DMS114 treated with DMSO at 0.1 percent for 48 hours (cell line): ENCODE results near the gene XRCC3.

Experiments
- DNase-seq: peaks from one replicate; lab custom pipeline; 2025; ENCODE audit not compliant: unreplicated experiment; lab: John Stamatoyannopoulos, UW

XRCC3 gene

DNA sequence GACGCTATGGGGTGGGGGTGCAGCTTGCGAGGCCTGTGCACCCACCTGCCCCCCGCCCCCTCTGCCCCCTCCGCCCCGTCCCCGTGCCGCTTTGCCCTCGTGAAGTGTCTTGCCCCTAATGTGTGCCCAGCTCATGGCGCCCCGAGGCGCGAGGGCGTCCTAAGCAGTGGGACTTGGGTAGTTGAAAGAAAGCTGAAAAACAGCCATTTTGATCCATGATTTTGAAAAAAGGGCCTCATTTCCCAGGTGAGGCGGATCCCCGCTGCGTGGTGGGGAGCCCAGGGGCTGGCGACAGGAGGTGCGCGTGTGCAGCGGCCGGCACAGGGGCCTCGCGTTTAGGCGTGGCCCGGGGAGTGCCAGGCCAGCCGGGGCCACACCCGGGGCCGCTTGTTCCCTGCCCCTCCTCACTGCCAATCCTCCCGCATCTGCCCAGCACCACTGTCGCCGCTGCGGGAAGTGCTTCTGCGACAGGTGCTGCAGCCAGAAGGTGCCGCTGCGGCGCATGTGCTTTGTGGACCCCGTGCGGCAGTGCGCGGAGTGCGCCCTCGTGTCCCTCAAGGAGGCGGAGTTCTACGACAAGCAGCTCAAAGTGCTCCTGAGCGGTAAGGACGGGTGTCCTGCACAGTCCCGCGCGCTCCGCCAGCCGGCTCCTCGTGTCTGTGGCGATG, 12.2 kb upstream of the XRCC3 start:
- no peak for DNase-seq

DNA sequence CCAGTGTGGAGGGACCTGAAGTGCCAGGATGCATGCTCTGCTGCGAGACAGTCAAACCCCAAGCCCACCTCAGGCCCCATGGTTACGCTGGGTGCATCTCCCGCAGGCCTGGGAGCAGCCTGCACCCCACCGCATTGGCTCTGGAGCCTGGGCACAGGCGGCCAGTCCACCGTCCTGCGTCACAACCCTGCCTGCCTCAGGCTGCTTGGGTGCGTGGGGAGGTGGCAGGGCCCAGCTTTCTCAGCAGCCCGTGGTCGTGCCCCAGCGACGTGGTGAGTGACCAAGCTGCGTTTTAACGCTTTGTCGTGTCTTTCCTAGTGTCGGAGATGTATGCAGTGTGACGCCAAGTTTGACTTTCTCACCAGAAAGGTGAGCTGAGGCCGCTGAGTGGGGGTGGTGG, 11.2 kb upstream of the XRCC3 start:
- DNase-seq: no peak

DNA sequence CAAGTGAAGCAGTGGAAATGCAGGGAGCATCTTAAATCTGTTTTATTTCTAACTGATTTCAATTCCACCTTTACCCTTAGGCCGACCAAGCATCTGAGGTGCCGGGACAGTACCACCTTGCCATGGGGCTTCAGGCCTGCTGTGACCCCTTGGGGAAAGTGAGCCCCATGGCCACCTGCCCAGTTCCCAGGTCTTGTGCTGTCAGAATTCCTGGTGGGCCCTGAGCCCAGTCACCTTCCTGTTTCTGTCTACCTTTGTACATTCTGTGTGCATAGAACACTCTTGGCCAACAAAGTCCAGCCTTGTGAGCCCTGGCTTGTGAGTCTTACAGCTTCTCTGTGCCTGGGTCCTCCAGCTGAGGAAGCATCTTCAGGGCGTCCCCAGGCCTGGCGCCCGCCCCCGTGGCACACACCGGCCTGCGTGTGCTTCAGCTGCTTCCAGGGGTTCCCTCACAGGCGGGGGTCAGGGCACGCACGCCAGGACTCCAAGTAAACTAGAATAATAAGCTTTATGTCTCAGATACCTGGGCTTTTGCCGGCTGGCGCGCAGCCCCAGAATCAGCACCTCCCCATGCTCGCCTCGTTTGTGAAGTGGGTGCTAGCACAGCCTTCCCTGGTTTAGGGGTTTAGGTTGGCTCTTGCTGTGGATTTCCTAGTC, 10.6 kb upstream of the XRCC3 start:
- DNase-seq: no peak

- DNase-seq: no peak
These were observed 9.9 kb upstream of the XRCC3 start for GRCh38 chr14:103725001-103725682.

- no peak for DNase-seq
These were observed 8.9 kb upstream of the XRCC3 start for GRCh38 chr14:103724116-103724515.

DNA sequence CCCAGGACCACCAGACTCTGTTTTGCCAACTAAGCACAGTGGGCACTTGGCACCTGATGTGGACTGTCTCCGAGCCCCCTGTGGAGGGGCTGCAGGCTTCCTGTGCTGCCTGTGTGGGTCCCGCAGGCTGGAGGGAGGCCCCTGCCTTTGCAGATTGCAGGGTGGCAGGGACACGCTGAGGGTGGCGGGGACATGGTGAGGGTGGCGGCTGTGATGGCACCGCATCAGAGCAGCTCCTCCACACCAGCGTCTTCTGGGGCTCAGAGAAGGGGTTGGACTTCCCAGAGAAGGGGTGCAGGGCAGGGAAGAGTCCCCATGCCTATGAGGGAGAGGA, 8.5 kb upstream of the XRCC3 start:
- no peak for DNase-seq

DNA sequence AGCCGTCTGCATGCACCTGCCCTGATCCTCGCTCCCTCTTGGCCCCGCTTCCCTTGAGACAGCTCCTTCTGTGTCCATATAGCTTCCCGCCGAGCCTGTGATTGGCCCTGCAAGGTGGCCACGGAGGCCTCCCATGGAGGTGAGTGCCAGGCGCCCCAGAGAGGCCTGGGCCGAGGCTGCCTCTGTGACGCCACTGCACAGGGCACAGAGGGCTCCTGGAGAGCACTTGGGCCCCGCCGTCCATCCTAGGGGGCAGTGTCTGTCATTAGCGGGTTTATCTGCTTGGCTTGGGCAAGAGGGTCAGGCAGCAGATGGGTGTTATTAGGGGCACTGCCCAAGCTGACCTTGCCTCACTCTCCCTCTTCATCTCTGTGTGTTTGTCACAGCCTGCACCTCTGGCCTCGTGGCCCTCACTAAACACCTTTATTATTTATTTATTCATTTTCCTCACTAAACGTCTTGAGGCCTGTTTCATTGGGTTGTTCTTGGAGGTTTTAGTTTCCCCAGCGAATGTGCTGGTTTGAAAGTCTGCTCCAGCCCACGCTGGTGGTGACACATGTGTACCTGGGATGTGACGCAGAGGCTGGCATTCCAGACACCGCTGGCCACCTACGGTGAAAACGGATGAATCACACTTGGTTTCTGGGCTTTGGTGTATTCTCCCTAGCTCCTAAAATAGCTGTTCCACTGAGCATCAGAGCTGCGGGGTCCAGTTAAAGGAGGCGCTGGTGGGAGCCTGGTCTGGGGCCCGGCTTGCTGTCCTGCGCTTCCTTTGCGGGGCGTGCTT, 6.3 kb upstream of the XRCC3 start:
- no peak for DNase-seq

DNA sequence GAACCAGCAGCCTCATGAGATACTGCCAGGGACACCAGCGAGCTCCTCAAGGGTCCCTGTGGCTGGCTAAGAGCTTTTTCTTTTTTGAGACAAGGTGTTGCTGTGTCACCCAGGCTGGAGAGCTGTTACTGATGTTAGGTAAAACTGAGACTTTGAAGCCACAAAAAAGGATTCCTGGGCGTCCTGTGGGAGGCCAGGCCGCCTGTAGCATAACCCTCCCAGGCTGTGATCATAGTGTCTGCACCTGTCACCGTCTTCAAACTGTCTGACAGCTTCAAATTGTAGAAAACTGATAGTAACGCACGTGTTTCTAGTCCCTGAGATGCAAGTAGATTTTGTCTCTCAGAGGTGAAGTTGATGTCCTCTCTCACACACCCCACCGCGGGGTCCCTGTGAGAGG, 4.5 kb upstream of the XRCC3 start:
- DNase-seq: no peak

- DNase-seq: no peak
These were observed 3.3 kb upstream of the XRCC3 start for GRCh38 chr14:103718572-103718971.

- DNase-seq: no peak
These were observed 1.7 kb upstream of the XRCC3 start for GRCh38 chr14:103716899-103717411.

GRCh38 chr14:103716091-103716801, 995 bp upstream of the XRCC3 start:
- no peak for DNase-seq

GRCh38 chr14:103714063-103714724, 1.1 kb downstream of the XRCC3 start:
- DNase-seq: no peak

DNA sequence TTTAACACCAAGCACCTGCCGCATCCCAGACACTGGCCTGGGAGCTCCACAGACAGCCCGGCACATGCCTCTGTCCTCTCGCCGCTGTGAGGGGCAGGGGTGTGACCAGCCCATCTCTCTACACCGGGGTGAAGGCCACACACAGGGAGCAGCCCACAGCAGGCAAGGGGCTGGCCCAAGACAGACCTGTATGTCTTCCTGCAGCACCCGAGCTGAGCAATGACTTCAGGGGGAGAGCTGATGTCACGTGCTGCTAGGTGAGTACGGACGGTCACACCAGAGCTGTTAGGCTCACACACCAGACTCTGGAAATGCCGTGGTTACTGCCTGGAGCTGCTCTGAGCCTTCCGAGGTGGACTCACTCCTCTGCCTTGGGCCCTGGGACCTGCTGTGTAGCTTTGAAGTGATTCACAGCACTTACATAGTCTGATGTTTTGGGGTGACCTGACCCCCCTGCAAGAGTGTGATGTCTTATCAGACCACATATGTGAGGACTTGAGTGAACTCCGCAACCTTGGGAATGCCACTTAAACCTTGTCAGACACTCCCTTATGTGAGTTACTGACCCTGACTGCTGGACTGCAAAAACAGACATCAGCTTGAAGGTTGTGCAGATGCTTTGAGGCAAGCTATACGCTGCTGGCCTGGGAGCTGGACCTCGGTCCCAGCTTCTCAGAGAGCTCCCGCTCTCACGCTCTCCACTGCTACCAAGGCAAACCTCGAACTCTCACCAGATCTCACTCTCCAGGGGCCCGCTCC, 1.8 kb downstream of the XRCC3 start:
- no peak for DNase-seq

GRCh38 chr14:103712633-103713247, 2.5 kb downstream of the XRCC3 start:
- DNase-seq: no peak

DNA sequence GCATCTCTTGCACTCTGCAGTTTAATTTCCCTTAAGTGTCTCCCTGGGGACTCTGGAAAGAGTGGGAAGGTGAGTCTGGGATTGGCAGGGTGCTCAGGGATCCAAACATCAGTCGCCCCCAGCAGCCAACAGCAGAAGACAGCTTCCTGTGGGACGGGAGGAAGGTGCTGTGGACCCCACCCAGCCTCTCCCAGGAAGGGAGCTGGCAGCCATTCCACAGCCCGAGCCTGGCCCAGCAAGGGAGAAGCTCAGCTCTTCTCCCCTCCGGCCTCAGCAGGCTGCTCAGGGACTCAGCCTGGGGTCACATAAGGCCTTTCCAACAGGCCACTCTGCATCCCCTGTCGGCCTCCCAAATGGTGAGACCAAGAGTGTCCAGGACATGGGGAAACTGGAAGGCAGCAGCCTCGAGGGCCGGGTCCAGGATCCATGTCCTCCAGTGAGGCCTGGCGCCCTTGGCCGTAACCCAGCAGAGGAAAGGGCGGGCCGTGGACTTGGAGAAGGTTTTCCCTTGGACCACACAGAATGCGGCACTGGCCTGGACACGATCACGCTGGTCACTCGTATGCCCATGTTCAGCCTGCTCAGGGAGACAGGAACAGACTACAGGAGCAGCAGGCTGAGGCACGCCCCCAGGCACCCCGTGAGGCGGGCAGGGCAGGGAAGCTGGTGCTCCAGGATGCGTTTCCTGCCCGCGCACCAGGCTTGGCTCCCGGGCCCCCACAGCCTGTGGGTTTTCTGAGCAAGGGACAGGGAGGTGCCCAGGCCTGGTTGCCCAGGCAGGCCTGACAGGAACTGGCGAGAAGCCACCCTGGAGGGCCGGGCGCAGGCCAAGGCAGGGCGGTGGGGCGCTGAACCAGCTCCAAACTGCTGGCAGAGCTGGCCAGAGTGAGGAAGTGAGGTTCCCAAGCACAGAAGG, 3.5 kb downstream of the XRCC3 start:
- DNase-seq: no peak

GRCh38 chr14:103710771-103711377, 4.4 kb downstream of the XRCC3 start:
- no peak for DNase-seq

- no peak for DNase-seq
These were observed 5.4 kb downstream of the XRCC3 start for GRCh38 chr14:103709814-103710213.

DNA sequence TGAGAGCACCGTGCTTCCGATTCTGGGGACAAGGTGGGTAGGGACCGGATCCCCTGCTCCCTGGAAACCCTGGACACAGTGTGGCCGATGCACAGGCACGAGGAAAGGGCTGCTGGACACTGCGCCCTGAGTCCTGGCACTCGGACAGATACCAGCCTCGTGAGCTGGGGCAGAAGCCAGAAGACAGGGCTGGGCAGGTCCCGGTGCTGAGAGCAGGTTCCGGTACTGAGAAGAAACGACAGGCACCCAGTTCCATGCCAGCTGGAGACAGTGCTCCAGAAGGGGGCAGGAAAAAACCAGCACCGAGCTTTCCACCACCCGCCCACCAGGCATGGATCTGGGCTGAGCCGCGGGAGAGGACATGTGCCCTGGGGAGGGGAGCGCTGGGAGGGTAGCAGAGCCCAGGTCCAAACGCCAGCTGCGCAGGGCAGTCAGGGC, 6.5 kb downstream of the XRCC3 start:
- no peak for DNase-seq
